ENCODE data around the gene FMN1.

DNA sequence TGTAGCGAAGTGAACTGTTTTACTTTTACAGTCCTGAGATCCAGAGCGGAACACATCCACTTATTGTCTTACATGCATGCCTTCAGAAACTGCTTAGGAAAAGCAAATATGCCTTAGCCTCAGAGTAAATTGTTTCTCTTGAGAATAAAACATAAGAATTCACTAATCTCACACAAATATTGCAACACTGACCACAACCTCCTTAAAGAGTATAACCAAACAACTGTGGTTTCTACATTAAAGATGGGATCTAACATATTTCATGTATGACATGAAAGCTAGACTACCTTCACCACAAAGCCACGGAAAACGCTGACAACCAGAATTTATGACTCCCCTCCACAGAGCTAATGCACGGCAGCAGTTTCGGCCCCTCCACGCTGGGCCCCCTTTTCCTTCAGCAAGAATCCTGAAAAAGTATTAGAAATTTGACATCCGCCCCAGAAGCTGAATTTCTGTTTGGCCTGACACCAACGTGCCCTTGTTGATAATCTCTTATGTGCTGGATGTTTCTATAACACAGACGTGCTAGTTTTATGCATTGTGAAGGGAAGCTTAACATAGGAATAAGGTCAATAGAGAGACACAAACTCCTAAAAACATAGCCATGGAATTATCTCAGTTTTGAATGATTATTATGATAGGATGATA lies 392.1 kb downstream of the FMN1 start:
- no peak for TF ChIP-seq POLR2AphosphoS5 (IDR thresholded peaks at IDR 0.05)
- TF ChIP-seq, protein P1, sequence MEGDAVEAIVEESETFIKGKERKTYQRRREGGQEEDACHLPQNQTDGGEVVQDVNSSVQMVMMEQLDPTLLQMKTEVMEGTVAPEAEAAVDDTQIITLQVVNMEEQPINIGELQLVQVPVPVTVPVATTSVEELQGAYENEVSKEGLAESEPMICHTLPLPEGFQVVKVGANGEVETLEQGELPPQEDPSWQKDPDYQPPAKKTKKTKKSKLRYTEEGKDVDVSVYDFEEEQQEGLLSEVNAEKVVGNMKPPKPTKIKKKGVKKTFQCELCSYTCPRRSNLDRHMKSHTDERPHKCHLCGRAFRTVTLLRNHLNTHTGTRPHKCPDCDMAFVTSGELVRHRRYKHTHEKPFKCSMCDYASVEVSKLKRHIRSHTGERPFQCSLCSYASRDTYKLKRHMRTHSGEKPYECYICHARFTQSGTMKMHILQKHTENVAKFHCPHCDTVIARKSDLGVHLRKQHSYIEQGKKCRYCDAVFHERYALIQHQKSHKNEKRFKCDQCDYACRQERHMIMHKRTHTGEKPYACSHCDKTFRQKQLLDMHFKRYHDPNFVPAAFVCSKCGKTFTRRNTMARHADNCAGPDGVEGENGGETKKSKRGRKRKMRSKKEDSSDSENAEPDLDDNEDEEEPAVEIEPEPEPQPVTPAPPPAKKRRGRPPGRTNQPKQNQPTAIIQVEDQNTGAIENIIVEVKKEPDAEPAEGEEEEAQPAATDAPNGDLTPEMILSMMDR (IDR thresholded peaks at IDR 0.05) = no peak
